NCI-H2107 treated with DMSO at 0.1 percent for 48 hours (cell line): ENCODE data around the gene AP5Z1.

Experiments
- DNase-seq: peaks from one replicate; lab custom pipeline; 2025; ENCODE audit not compliant: unreplicated experiment; lab: John Stamatoyannopoulos, UW

AP5Z1 gene

GRCh38 chr7:4819560-4820404 lies 44.4 kb downstream of the AP5Z1 start:
- no peak for DNase-seq

DNA sequence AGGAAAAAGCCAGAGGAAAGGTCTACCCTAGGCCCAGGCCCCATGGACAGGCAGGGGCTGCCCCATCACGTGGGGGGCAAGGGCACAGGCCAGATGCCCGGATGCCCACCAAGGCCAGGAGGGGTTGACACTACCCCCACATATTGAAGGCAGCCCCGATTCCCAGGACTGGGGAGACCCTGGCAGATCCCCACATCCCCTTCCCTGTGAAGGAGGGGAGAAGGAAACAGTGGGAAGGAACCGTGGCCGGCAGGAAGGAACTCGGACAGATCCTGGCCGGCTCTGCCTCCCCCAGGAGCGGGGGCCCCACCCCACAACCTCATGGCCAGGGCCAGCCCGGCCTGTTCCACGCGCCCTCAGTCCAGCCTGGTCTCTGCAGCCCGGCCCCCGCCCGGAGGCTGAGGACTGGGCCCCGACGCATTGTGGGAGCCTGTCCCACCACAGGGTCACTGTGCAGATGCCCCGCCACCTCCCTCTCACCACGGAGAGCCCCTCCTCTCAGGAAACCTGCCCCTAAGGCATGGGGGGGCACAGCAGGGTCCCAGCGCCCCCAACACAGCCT lies 45.1 kb downstream of the AP5Z1 start:
- DNase-seq: no peak

- DNase-seq: no peak
Observed at GRCh38 chr7:4820967-4821471, 45.6 kb downstream of the AP5Z1 start.

GRCh38 chr7:4822677-4823076 lies 47.3 kb downstream of the AP5Z1 start:
- no peak for DNase-seq

DNA sequence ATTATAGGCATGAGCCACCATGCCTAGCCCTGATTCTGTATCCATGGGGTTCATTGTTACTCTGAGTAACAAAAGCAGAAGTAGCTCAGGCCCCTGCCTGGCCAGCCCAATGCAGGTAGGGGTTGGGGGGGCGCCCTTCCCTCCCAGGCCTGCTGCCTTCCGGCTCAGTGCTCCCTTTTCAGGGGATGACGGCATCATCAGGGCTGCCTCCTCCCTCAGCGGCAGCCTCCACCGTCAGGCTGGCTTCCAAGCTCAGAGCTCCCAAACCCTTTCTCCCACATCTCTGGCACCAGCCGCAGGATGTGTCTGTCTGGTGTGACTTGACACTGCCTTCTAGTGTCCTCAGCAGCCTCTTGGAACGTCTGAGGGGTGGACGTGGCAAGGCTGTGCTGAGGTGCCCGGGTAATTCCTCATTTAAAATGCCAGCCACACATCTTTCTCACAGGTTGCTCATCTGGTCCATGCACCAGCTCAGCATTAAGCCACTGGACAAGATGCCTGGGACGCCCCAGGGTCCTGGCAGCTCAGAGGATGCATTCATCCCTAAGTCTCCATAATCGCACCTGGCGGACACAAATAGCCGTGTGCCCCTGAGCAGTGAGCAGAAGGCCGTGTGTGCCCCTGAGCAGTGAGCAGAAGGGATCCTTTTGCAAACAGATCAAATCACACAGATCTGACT lies 48.2 kb downstream of the AP5Z1 start:
- no peak for DNase-seq

DNA sequence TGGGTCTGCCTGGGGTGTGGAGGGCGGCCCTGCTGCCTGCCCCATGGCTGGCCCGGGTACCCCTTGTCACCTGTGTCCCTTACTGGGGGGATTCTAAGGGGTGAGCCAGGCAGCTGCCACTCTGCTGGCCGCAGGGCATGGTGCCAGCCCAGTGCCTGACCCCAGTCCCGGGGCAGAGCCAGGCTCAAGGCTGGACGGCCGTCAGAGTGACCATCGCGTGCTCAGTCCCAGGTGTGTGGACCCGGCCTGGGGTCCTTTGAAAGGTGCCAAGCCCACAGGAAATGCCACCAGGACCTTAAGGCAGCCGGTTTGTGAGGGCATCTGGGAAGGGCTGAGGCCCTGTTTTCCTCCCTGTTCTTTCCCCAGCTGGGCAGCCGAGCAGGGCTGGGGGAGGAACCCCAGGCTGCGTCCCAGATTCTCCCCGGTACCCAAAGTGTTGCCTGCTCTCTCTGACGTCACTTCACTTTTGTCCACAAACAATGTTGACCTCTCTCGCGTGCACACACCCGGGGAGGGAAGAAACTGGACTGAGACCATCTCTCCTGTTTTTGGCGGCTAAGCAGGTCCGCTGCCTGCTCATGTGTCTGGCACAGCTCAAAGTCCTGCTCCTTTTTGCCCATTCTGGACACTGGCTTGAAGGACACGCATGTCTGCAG lies 48.8 kb downstream of the AP5Z1 start:
- DNase-seq: no peak

- no peak for DNase-seq
Observed at GRCh38 chr7:4825081-4825480, 49.7 kb downstream of the AP5Z1 start.

DNA sequence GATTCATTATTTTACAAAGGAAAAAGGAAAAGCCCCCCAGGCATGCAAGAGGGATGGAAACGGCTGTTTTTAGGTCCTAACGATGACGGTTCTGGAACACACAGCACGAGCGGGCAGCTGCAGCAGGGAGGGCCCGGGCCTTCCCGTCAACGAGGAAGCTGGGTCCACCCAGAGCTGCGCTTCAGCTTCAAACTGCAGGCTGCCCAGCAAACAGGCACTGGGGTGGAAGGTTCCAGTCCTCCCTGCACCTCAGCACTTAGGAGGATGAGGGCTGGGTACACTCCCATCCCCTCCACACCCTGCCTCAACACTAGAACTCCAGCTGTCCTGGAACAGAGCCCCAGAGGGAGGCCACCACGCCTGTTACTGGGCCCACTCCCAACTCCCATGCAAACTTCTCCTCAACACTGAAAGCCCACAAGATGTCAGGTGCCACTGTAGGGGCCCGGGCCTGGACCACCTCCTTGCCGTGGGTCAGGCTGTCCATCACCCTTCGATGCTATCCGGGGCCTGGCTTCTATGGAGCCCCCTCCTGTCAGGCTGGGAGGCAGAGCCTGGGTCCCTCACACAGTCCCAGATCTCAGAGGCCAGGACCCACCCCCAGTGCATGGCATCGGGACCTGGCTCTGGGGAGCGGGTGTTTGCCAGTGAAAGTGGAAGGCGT lies 53.4 kb downstream of the AP5Z1 start:
- no peak for DNase-seq

GRCh38 chr7:4830176-4830575 lies 54.8 kb downstream of the AP5Z1 start:
- DNase-seq: no peak

DNA sequence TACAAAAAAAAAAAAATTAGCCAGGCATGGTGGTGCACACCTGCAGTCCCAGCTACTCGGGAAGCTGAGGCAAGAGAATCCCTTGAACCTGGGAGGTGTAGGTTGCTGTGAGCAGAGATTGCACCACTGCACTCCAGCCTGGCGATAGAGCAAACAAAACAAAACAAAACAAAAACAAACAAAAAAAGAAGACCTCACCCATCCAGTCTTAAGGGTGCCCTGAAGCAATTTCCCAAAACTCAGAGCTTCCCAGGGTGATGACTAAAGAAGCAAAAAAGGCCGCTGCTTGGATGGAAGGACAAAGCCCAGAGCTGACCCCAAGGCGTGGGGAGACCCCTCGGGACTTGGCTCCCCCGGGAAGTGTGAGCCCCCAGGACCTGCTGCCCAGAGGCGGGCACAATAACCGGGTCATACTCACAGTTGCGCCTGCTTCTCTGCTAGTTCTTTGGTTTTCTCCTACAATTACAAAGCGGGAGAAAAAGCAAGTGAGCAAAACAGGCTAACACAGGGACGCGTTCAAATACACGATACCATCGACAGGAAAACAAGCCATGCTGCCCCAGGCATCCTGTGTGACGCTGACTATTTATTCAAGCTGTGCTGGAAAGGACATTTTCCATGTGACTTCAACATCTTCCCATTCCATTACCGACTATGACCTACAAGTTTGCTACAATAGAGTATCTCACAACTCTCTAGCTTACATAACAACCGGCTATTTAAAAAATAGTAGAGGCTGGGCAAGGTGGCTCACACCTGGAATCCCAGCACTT lies 56.5 kb downstream of the AP5Z1 start:
- no peak for DNase-seq

DNA sequence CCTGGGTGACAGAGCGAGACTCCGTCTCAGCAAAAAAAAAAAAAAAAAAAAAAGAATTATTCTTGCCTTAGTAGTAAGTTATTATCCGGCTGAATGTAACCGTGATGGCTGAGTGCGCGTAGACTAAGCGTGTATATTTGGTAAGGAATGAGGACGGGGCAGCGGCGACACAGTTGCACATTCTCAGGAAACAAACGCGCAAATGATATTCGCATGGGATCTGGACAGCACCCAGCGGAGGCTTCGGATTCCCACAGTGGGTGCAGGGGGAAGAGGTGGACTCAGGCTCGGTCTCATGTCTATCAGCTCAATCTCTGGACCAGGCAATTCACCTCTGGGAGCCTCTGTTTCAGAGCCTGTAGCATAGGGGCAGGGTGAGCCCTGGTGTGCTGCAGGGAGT lies 57.3 kb downstream of the AP5Z1 start:
- no peak for DNase-seq

- DNase-seq: no peak
Observed at GRCh38 chr7:4833176-4833575, 57.8 kb downstream of the AP5Z1 start.

DNA sequence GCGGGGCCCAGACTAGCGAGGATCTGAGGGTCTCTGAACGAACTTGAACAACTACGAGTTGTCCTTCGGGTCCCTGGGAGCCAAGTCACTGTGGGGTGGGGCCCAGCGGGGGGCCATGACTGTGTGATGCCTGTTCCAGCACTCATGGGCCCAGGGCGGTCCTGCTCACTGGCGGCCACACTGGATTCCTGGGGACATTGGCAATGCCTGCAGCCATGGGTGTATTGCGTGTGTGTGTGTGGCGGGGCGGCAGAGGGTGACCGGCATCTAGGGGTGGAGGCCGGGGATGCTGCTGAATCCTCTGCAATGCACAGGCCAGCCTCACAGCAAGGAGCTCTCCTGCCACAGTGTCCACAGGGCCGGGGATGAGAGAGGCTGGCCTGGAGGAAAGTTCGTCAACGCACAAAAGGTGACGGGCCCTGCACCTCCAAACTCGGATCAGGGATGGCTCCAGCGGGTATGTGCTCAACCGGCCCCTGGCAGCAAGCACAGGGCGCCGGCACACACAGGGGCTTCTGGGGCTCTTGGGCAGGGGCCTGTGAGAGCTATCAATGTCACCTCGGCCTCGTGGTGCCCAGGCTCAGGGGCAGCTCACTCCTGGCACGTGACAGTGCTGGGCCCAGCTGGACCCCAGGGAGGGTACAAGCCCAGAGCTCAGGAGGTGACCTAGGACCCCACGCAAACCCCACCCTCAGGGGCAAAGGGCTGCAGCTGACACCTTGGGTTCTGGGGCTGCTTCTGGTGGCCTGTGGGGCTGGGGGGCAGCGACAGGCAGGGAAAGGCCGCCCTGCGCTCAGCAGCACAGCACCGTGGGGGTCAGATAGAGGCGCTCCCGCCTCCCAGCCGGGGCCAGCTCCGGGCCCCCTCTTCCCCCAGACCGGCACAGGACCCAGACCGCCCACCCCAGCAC lies 58.5 kb downstream of the AP5Z1 start:
- DNase-seq: no peak

- DNase-seq: no peak
Observed at GRCh38 chr7:4834601-4835397, 59.4 kb downstream of the AP5Z1 start.

GRCh38 chr7:4835398-4836205 lies 60.2 kb downstream of the AP5Z1 start:
- DNase-seq: no peak

DNA sequence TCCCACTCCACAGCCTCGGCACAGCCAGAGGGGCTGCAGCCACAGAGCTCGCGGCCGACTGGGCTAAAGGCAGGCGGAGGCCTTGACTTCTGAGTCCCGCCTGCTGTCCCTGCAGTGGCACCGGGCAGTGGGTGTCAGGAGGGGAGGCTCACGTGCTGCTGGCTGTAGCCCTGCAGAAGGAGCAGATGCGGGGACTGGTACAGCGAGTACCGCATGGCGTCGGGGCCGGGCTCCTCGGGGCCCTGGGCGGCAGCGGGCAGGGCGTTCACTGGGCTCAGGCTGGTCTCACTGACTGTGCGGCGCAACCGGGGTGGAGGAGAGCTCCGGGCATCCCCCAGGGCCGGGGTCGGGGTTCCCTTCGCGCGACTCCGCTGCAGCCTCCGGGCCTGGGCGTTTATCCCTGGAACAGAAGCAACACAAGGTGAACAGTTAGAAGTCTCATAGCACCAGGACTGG lies 60.8 kb downstream of the AP5Z1 start:
- no peak for DNase-seq

DNA sequence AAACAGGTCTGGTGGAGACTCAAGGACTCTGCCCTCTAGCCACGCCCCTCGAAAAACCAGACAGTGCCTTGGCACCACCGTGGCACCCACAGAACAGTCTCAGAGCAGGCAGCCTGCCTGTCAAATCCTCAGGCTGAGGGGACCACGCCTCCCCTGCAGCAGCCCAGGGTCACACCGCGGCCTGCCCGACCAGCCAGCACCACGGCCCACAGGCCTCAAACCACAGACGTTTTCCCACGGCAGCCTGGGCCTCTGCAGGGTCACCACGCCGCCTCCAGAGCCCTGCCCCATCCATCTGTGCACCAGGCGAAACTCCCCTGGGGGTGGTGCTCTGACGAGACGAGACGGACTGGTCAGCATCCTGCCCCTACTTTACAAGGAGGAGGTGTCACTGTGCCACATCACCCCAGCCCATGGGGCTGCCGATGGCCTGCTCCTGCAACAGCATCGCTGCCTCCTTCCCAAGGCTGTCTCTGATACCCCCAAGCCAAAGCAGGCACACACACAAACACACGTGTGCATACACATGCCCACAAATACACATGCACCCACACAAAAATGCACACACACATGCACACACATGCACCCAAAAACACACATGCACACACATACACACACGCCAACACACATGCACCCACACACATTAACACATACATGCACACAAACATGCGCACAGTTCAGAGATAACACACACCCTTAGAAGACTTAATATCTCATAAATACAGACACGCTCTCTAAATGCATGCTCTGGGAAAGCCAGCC lies 61.8 kb downstream of the AP5Z1 start:
- DNase-seq: no peak
